GM19397 (cell line): Measurements from ENCODE around the gene ASXL1.
"Not testable (repeated sequence)": the region's sequence is repeated elsewhere in the genome, so short reads cannot be mapped to it uniquely, and the experiment has no call there.

Source experiments
- ATAC-seq: cut with Tn5 transposase; IDR thresholded peaks from one replicate; pipeline ENCODE4 v1.9.1; 2021; ENCODE audit warnings: mild to moderate bottlenecking, moderate library complexity; ENCODE audit not compliant: unreplicated experiment

The ASXL1 gene

GRCh38 chr20:32357869-32358631, at the start of gene ASXL1:
ASXL1 (plus strand) TSS chr20:32358331; CDS start chr20:32358776, 445 bp downstream.
- ATAC-seq, result peak; percentile 81

GRCh38 chr20:32312718-32313424, 45.3 kb upstream of the ASXL1 start:
- ATAC-seq, result no peak

- no peak for ATAC-seq
Observed at GRCh38 chr20:32314768-32315167, 43.4 kb upstream of the ASXL1 start.

- ATAC-seq, result no peak
Observed at GRCh38 chr20:32315399-32315798, 42.7 kb upstream of the ASXL1 start.

- no peak for ATAC-seq
Observed at GRCh38 chr20:32315891-32316290, 42.2 kb upstream of the ASXL1 start.

GRCh38 chr20:32316667-32317066, 41.5 kb upstream of the ASXL1 start:
- no peak for ATAC-seq

- ATAC-seq, result no peak
Observed at GRCh38 chr20:32319100-32319499, 39.0 kb upstream of the ASXL1 start.

GRCh38 chr20:32320305-32320704, 37.8 kb upstream of the ASXL1 start:
- ATAC-seq, result no peak

- ATAC-seq, result no peak
Observed at GRCh38 chr20:32321390-32321789, 36.7 kb upstream of the ASXL1 start.

GRCh38 chr20:32322260-32322659, 35.9 kb upstream of the ASXL1 start:
- ATAC-seq, result not testable (repeated sequence)

- not testable (repeated sequence) for ATAC-seq
Observed at GRCh38 chr20:32323761-32324160, 34.4 kb upstream of the ASXL1 start.

GRCh38 chr20:32325706-32326503, 32.2 kb upstream of the ASXL1 start:
- no peak for ATAC-seq

- no peak for ATAC-seq
Observed at GRCh38 chr20:32326504-32326845, 31.7 kb upstream of the ASXL1 start.

- no peak for ATAC-seq
Observed at GRCh38 chr20:32327087-32327681, 30.9 kb upstream of the ASXL1 start.

- ATAC-seq, result no peak
Observed at GRCh38 chr20:32329817-32330554, 28.1 kb upstream of the ASXL1 start.

GRCh38 chr20:32330555-32330897, 27.6 kb upstream of the ASXL1 start:
- ATAC-seq, result no peak

GRCh38 chr20:32332614-32333013, 25.5 kb upstream of the ASXL1 start:
- no peak for ATAC-seq

- ATAC-seq, result peak; percentile 64
Observed at GRCh38 chr20:32333181-32333987, 24.7 kb upstream of the ASXL1 start.

- ATAC-seq, result no peak
Observed at GRCh38 chr20:32333988-32334885, 23.9 kb upstream of the ASXL1 start.
